ENCODE data around the gene MIS18BP1. TPM values are rescaled to one million over a fixed set of nuclear protein-coding genes. Genes with fewer than 3 reads are reported as not detected.

MIS18BP1 gene
- total RNA-seq, 1 experiment from 2014 or later = 38.4 TPM

GRCh38 chr14:45201905-45202304 is 51.1 kb downstream of the MIS18BP1 start:
- Histone ChIP-seq H3K4me3 (ENCODE audit: low read depth, low read length) (no peak overlapping the region), H3K27me3 (replicated peaks; ENCODE audit: control insufficient read depth, insufficient read depth, low read length) (no peaks in the 10 kb centered on the region), H3K36me3 (ENCODE audit: control insufficient read depth, insufficient read depth, low read length) (no peaks in the 10 kb centered on the region), H3K4me1 (no peaks in the 10 kb centered on the region), H3K9me3 (no peaks in the 10 kb centered on the region)
- Mint-ChIP-seq H3K27me3 (ENCODE audit: insufficient read depth, unreplicated experiment) (no peaks in the 10 kb centered on the region), H3K4me1 (ENCODE audit: low read depth, unreplicated experiment) (no peaks in the 10 kb centered on the region), H3K36me3 (ENCODE audit: insufficient read depth, unreplicated experiment) (peaks cover 28% of the 10 kb centered on the region), H3K9me3 (ENCODE audit: unreplicated experiment) (no peaks in the 10 kb centered on the region), H3K4me3 (ENCODE audit: unreplicated experiment) (no peak overlapping the region), H3K27ac (ENCODE audit: unreplicated experiment) (no peak overlapping the region)
- CTCF ChIA-PET = interaction anchor here (0.6 kb wide), 2 partner anchors 33 to 64 kb away, joined by 4 read pairs; no protein-coding TSS in a partner anchor
- TF ChIP-seq CTCF (IDR thresholded peaks at IDR 0.05; ENCODE audit: insufficient read depth in 1 of 2, low read depth in 1 of 2, low read length in 1 of 2, severe bottlenecking in 1 of 2, unreplicated experiment in 1 of 2) = peak; percentile 16 to 59
- BruUV-seq (replicated peaks) = no TSS peak
- POLR2A ChIA-PET = no interaction called here
- intact Hi-C loops (cut with micrococcal nuclease; ENCODE audit: unreplicated experiment) = loop anchor here (1.0 kb wide), 1 partner anchor 29 kb away; no protein-coding TSS in a partner anchor
- DNase-seq = peak in 1 of 2 experiments; percentile 34

GRCh38 chr14:45199230-45199629 is 53.8 kb downstream of the MIS18BP1 start:
- Histone ChIP-seq H3K4me3 (ENCODE audit: low read depth, low read length) (no peak overlapping the region), H3K9me3 (no peaks in the 10 kb centered on the region), H3K36me3 (ENCODE audit: control insufficient read depth, insufficient read depth, low read length) (no peaks in the 10 kb centered on the region), H3K27me3 (replicated peaks; ENCODE audit: control insufficient read depth, insufficient read depth, low read length) (no peaks in the 10 kb centered on the region), H3K4me1 (no peaks in the 10 kb centered on the region)
- intact Hi-C loops (cut with micrococcal nuclease; ENCODE audit: unreplicated experiment) = no loop called here
- Mint-ChIP-seq H3K9me3 (ENCODE audit: unreplicated experiment) (no peaks in the 10 kb centered on the region), H3K27ac (ENCODE audit: unreplicated experiment) (no peak overlapping the region), H3K4me1 (ENCODE audit: low read depth, unreplicated experiment) (no peaks in the 10 kb centered on the region), H3K4me3 (ENCODE audit: unreplicated experiment) (no peak overlapping the region), H3K27me3 (ENCODE audit: insufficient read depth, unreplicated experiment) (no peaks in the 10 kb centered on the region), H3K36me3 (ENCODE audit: insufficient read depth, unreplicated experiment) (peaks cover 21% of the 10 kb centered on the region)
- ChIA-PET CTCF (no interaction called here), POLR2A (no interaction called here)
- BruUV-seq (replicated peaks) = no TSS peak
- TF ChIP-seq CTCF (IDR thresholded peaks at IDR 0.05; ENCODE audit: insufficient read depth in 1 of 2, low read depth in 1 of 2, low read length in 1 of 2, severe bottlenecking in 1 of 2, unreplicated experiment in 1 of 2) = no peak
- no peak for DNase-seq

- Mint-ChIP-seq H3K27ac (ENCODE audit: unreplicated experiment) (no peak overlapping the region), H3K4me3 (ENCODE audit: unreplicated experiment) (no peak overlapping the region), H3K9me3 (ENCODE audit: unreplicated experiment) (no peaks in the 10 kb centered on the region), H3K27me3 (ENCODE audit: insufficient read depth, unreplicated experiment) (no peaks in the 10 kb centered on the region), H3K36me3 (ENCODE audit: insufficient read depth, unreplicated experiment) (peaks cover 21% of the 10 kb centered on the region), H3K4me1 (ENCODE audit: low read depth, unreplicated experiment) (no peaks in the 10 kb centered on the region)
- Histone ChIP-seq H3K4me3 (ENCODE audit: low read depth, low read length) (no peak overlapping the region), H3K4me1 (no peaks in the 10 kb centered on the region), H3K27me3 (replicated peaks; ENCODE audit: control insufficient read depth, insufficient read depth, low read length) (no peaks in the 10 kb centered on the region), H3K36me3 (ENCODE audit: control insufficient read depth, insufficient read depth, low read length) (no peaks in the 10 kb centered on the region), H3K9me3 (no peaks in the 10 kb centered on the region)
- no peak for DNase-seq
- BruUV-seq (replicated peaks) = no TSS peak
- intact Hi-C loops (cut with micrococcal nuclease; ENCODE audit: unreplicated experiment) = no loop called here
- no peak for TF ChIP-seq CTCF (IDR thresholded peaks at IDR 0.05; ENCODE audit: insufficient read depth in 1 of 2, low read depth in 1 of 2, low read length in 1 of 2, severe bottlenecking in 1 of 2, unreplicated experiment in 1 of 2)
- CTCF ChIA-PET = no interaction called here
- POLR2A ChIA-PET = no interaction called here
Observed at GRCh38 chr14:45198551-45198950, 54.5 kb downstream of the MIS18BP1 start.
